GM21447 (cell line): Measurements from ENCODE around the gene ALAS2.
"Not testable (repeated sequence)": the region's sequence is repeated elsewhere in the genome, so short reads cannot be mapped to it uniquely, and the experiment has no call there.

Experiments used
- ATAC-seq: cut with Tn5 transposase; IDR thresholded peaks from one replicate; pipeline ENCODE4 v1.9.1; 2021; ENCODE audit not compliant: unreplicated experiment

Gene ALAS2

GRCh38 chrX:55006827-55007621, 23.8 kb downstream of the ALAS2 start:
- no peak for ATAC-seq

- ATAC-seq, result no peak
Observed at GRCh38 chrX:55005256-55005655, 25.5 kb downstream of the ALAS2 start.

- ATAC-seq, result no peak
Observed at GRCh38 chrX:55004231-55004630, 26.5 kb downstream of the ALAS2 start.

- peak; percentile 92 for ATAC-seq
Observed at GRCh38 chrX:54999717-55000598, 30.8 kb downstream of the ALAS2 start, which contains the start of gene APEX2. Gene APEX2 (plus strand): TSS chrX:55000363. CDS start chrX:55000423, 60 bp downstream.

DNA sequence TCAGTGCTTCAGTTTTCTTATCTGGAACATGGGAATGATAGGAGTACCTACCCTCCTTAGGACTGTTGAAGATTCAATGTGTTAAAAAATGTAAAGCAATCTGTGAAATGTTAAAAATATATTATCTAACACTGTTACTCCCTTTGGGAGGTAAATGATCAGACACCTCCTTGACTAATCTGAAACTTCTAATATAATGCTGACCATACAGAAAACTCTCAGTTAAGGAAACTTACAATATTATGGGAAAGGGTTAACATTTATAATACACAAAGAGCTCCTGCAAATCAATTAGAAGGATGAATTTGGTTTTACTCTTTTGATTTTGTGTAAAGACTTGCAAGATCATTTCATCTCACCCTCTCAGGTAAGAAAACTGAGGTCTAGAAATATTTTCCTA, 35.2 kb downstream of the ALAS2 start:
- no peak for ATAC-seq

DNA sequence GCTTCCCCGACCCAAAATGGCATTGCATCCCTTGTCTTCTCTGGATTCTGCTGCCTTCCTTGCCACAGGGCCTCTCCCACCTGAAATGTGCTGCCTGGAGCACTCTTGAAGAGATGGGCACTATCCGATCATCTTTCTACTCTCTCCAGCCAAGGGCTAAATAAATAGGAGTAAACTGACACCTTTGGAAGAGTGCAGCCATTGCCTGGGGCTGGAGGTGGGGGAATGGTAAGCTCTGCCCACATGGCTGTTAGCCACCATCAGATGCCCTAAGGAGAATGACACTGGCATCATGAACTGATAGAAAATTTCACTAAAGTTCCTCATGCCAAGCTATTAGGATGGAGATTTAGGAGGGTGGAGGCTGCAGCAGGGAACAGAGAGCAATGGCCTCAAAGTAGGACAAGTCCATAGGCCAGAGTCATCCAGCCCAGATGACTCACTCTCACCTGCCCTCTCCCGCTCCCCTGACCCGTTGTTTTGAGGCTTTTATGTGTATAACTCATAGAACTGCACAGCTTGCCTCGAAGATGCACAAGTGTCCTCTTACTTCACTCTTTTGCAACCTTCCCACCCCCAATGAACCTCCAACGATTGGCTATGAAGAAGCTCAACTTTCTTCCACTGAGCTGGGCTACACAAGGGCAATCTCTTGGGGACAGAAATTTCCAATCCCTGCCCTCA, 36.0 kb downstream of the ALAS2 start:
- no peak for ATAC-seq

DNA sequence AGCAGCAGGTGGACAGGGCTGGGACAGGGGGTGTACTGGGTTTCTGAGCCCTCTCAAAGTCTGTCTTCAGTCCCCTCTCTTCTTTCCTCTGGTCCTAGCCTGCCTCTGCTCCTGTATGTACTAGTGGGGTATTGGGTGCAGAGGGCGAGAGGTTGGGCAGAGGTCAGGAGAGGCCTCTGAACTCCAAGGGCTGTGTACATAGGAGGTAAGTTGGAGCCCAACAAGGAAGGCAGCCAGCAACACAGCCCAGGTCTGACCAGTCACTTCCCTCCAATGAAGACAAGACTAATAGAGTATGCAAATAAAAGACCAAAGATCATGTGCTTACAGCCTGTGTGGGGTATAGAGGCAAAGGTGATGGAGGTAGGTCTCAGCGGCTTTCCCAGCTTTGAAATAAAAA, 36.7 kb downstream of the ALAS2 start, which contains the start of gene PFKFB1:
Gene PFKFB1 (minus strand): TSS at position 90 of the 400 bp plus-strand sequence. CDS start 181 bp downstream, outside the sequence.
- no peak for ATAC-seq

DNA sequence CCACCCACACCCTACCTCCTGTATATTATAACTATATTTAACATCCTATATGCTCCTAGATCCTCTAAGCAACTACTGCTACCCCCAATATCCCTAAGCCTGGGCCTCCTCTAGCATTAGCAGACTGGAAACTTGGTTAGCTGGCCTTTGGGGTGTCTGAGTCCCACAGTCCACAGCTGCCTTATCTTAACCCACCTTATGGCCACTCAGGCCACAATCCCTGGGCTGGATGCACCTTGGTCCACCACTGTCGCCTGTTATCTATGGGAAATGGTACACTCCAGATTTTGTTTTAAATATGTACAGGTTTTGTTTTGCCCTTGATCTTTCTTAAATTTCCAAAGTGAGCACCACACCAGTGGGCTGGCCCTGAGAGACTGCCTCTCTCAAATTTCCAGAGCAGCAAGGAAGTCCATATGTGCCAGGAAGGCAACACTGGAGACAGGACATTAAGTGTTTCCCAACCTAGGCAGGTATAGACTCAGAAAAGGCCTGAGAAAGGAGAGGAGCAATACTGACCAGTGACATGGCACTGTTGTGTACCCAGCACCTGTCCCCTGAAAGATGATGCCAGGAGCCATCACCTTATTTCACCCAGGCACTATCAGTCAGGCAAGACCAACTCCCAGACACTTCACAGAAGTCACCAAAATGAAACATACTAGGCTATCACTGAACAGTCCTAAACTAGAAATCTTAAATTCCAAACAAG, 37.7 kb downstream of the ALAS2 start:
- no peak for ATAC-seq

DNA sequence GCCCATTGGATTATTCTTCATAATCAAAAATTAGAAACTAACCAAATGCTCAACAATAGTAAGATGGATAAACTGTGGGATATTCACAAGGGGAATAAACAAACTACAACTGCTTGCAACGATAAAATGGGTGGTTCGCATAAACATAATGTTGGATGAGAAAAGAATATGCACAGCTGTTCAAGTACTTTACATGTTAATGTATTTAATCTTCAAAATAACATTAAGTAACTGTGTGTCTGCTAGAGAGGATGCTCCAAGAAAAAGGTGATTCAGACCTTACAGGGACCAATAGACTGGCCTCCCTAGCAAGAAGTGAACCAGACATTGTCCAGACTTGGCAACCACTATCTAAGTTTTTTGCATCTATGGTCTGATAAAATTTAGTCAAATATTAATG, 39.1 kb downstream of the ALAS2 start:
- no peak for ATAC-seq

DNA sequence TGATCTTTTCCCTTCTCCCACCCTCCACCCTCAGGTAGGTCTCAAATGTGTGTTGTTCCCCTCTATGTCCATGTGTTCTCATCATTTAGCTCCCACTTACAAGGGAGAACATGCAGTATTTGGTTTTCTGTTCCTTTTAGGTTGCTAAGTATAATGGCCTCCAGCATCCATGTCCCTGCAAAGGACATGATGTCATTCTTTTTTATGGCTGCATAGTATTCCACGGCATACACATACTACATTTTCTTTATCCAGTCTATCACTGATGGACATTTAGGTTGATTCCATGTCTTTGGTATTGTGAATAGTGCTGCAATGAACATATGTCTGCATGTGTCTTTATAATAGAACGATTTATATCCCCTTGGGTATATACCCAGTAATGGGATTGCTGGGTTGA, 47.5 kb downstream of the ALAS2 start:
- ATAC-seq, result not testable (repeated sequence)

- no peak for ATAC-seq
Observed at GRCh38 chrX:54980334-54980733, 50.4 kb downstream of the ALAS2 start.

DNA sequence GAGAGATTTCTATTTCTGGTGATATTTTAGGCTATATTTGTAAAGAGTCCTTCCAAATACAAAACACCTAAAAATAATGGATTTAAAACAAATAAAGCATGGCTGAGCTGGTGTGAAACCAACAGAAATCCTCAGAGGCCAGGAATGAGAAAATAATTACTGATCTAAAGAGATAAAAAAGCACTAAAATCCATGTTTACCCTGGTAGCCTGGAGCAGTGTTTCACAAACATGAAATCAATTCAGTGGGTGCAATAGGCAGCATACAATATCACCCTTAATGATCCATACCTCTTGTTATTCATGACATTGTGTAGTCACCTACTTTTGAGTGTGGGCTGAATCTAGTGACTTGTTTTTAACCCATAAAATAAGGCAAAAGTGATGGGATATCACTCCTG, 51.3 kb downstream of the ALAS2 start:
- no peak for ATAC-seq

DNA sequence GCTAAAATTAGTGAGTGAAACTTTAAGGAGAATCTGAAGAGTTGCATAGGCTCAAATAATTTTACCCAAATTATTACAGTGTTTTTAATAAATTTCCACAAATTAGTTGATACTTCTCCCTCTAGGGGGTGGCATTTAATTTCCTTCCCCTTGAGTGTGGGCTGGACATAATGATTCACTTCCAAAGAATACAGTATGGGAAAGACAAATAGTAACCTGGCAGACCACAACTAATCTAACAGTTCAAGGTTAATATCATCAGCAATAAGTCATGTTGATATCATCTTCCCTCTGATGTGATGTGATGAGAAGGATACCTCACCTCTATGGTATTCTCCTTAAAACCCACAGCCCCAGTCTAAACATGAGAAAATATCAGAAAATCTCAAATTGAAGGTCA, 52.3 kb downstream of the ALAS2 start:
- no peak for ATAC-seq

DNA sequence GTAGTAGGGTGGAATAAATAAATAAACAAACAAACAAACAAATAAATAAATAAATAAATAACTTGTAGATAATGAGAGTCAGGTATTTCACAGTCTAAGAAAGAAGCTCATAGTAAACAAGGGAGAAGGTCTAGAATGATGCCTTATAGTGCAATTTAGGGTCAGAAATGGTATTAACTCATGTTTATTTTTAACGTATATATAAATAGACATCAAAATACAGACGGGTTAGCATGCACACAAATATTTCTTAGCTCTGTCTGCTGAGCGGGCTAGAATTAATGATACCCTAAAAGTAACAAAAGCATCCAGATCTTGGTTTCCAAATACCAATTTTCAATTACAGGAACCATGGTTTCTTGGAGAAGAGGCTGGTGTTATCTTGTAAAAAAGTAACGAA, 53.4 kb downstream of the ALAS2 start:
- ATAC-seq, result no peak

DNA sequence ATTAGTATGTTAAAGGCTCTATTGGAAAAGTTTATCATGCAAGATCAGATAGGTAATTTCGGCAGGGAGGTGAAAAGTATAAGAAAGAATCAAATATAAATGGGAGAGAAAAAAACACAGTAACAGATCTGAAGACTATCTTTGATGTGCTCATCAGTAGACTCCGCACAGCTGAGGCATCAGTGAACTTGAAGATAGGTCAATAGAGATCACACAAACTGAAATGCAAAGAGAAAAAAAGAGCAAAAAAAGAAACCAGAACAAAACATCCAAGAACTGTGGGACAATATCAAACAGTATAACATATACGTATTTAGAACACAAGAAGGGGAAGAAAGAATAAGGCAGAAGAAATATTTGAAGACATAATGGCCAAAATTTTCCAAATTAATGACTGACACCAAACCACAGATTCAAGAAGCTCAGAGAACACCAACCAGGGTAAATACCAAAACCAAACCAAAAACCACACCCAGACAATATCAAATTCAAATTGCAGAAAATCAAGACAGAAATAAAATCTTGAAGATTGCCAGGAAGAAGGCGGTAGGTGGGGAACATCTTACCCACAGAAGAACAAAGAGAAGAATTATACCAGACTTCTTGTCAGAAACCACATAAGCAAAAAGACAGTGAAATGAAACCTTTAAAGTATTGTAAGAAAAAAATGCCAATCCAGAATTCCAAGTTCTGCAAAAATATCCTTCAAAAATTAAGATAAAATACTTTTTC, 65.8 kb downstream of the ALAS2 start:
- no peak for ATAC-seq

GRCh38 chrX:54961750-54962149, 69.0 kb downstream of the ALAS2 start:
- no peak for ATAC-seq
